Measurements from ENCODE around the gene USP12. TPM values are rescaled to one million over a fixed set of nuclear protein-coding genes. Genes with fewer than 3 reads are reported as not detected.
"Not testable (repeated sequence)": the region's sequence is repeated elsewhere in the genome, so short reads cannot be mapped to it uniquely, and the experiment has no call there.

The USP12 gene
- total and polyA plus RNA-seq, 10 donors: 13.3 to 37.3 (median 28.3) TPM

DNA sequence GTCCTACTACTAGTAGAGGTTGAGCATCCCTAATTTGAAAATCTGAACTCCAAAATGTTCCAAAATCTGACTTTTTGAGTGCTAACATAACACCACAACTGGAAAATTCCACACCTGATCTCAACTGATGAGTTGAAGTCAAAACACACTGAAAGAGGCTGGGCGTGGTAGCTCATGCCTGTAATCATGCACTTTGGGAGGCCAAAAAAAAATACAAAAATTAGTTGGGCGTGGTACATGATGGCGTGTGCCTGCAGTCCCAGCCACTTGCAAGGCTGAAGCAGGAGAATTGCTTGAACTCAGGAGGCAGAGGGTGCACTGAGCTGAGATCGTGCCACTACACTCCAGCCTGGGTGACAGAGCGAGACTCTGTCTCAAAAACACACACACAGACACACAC is 29.9 kb downstream of the USP12 start:
- no peak for DNase-seq
- no peak for TF ChIP-seq POLR2A (IDR thresholded peaks at IDR 0.05)
- Histone ChIP-seq H3K4me3 (no peak overlapping the region), H3K27me3 (replicated peaks in 1 of 7) (no peaks in the 10 kb centered on the region), H3K4me1 (peaks cover 4 to 34% (median 13%) of the 10 kb centered on the region in 6 donors), H3K9me3 (peaks cover 0 to 38% (median 23%) of the 10 kb centered on the region in 8 donors), H3K36me3 (peaks cover 0 to 29% (median 0%) of the 10 kb centered on the region in 6 donors), H3K27ac (no peak overlapping the region)
- intact Hi-C loops (cut with DNase I; ENCODE audit: low total_unique reads): no loop called here
- WGBS, 5 donors: 86 to 95% (median 90%) methylated on average over 5 of the region's 5 CpGs

DNA sequence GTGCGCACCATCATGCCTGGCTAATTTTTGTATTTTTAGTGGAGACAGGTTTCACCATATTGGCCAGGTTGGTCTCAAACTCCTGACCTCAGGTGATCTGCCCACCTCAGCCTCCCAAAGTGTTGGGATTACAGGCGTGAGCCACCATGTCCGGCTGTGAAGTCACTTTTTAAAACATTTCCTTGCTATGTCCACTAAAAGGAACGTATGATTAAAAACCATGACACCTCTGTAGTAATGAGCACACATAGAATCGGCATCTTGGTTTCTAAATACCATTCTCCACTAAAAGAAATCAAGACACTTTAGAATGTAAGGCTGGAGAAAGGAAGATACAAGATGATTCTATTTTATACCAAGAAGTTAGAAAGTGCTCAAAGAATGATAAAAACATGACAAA is 30.5 kb downstream of the USP12 start:
- Histone ChIP-seq H3K9me3 (peaks cover 0 to 38% (median 23%) of the 10 kb centered on the region in 8 donors), H3K36me3 (peaks cover 0 to 29% (median 0%) of the 10 kb centered on the region in 6 donors), H3K4me1 (peaks cover 0 to 32% (median 9%) of the 10 kb centered on the region in 6 donors)
- intact Hi-C loops (cut with DNase I; ENCODE audit: low total_unique reads); H3K27ac ChIP-seq; DNase-seq; H3K4me3 ChIP-seq; H3K27me3 ChIP-seq (replicated peaks in 1 of 7): not testable (repeated sequence)
- 96 to 99% (median 98%) methylated on average over 5 of the region's 5 CpGs for WGBS, 5 donors

DNA sequence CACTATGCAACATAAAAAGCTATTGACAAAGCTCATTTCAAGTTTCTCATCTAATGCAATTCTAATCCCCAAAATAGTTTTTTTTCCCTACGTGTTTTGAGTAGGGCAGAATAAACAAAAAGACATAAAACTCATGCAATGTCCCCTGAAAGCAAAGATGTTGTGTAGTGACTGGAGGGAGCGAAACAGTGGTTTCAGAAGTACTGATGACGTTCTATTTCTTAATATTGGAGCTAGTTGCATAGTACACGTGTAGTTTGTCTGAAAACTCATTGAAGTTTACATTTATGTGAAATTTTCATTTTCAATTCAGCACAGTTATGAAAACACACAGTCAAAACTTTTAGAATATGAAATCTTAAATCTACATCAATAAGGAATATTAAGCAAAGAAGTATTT is 31.6 kb downstream of the USP12 start:
- peaks cover 0 to 29% (median 7%) of the 10 kb centered on the region in 6 donors for H3K4me1 ChIP-seq
- no peak for DNase-seq
- H3K27ac ChIP-seq: no peak overlapping the region
- WGBS, 5 donors: 79 to 90% (median 84%) methylated on average over 4 of the region's 4 CpGs
- H3K4me3 ChIP-seq: no peak overlapping the region
- no peaks in the 10 kb centered on the region for H3K27me3 ChIP-seq (replicated peaks in 1 of 7)
- intact Hi-C loops (cut with DNase I; ENCODE audit: low total_unique reads): no loop called here
- TF ChIP-seq, protein P1, sequence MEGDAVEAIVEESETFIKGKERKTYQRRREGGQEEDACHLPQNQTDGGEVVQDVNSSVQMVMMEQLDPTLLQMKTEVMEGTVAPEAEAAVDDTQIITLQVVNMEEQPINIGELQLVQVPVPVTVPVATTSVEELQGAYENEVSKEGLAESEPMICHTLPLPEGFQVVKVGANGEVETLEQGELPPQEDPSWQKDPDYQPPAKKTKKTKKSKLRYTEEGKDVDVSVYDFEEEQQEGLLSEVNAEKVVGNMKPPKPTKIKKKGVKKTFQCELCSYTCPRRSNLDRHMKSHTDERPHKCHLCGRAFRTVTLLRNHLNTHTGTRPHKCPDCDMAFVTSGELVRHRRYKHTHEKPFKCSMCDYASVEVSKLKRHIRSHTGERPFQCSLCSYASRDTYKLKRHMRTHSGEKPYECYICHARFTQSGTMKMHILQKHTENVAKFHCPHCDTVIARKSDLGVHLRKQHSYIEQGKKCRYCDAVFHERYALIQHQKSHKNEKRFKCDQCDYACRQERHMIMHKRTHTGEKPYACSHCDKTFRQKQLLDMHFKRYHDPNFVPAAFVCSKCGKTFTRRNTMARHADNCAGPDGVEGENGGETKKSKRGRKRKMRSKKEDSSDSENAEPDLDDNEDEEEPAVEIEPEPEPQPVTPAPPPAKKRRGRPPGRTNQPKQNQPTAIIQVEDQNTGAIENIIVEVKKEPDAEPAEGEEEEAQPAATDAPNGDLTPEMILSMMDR (IDR thresholded peaks at IDR 0.05 in 8 of 11, conservative IDR thresholded peaks at IDR 0.05 in 3 of 11): no peak
- no peak for TF ChIP-seq POLR2AphosphoS5 (IDR thresholded peaks at IDR 0.05)
- no peak for TF ChIP-seq POLR2A (IDR thresholded peaks at IDR 0.05)
- peaks cover 0 to 29% (median 0%) of the 10 kb centered on the region in 6 donors for H3K36me3 ChIP-seq
- peaks cover 0 to 38% (median 23%) of the 10 kb centered on the region in 8 donors for H3K9me3 ChIP-seq

DNA sequence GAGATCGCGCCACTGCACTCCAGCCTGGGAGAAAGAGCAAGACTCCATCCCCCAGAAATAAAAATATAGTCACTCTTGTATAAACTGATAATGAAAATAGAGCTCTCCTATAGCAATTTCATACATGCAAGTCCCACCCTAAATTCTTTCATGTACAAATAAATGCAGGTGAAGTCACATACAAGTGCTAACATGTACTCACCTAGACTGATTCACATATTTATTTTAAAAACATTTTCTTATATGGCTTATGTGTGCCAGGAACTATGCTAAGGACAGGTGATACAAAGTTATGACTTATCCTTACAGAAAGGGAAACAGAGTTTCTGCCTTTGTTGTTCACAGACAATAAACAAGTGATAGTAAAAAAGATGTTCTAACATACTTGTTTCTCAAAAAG is 32.0 kb downstream of the USP12 start:
- 97 to 100% (median 100%) methylated on average over 2 of the region's 2 CpGs for WGBS, 5 donors
- TF ChIP-seq POLR2AphosphoS5 (IDR thresholded peaks at IDR 0.05) (no peak), POLR2A (IDR thresholded peaks at IDR 0.05) (no peak)
- TF ChIP-seq, protein P1 (IDR thresholded peaks at IDR 0.05 in 8 of 11, conservative IDR thresholded peaks at IDR 0.05 in 3 of 11): no peak
- no peak overlapping the region for H3K4me3 ChIP-seq
- intact Hi-C loops (cut with DNase I; ENCODE audit: low total_unique reads): no loop called here
- H3K27ac ChIP-seq: no peak overlapping the region
- DNase-seq: no peak
- peaks cover 0 to 29% (median 11%) of the 10 kb centered on the region in 6 donors for H3K4me1 ChIP-seq
- H3K36me3 ChIP-seq: peaks cover 0 to 29% (median 0%) of the 10 kb centered on the region in 6 donors
- H3K9me3 ChIP-seq: peaks cover 0 to 38% (median 23%) of the 10 kb centered on the region in 8 donors
- no peaks in the 10 kb centered on the region for H3K27me3 ChIP-seq (replicated peaks in 1 of 7)

DNA sequence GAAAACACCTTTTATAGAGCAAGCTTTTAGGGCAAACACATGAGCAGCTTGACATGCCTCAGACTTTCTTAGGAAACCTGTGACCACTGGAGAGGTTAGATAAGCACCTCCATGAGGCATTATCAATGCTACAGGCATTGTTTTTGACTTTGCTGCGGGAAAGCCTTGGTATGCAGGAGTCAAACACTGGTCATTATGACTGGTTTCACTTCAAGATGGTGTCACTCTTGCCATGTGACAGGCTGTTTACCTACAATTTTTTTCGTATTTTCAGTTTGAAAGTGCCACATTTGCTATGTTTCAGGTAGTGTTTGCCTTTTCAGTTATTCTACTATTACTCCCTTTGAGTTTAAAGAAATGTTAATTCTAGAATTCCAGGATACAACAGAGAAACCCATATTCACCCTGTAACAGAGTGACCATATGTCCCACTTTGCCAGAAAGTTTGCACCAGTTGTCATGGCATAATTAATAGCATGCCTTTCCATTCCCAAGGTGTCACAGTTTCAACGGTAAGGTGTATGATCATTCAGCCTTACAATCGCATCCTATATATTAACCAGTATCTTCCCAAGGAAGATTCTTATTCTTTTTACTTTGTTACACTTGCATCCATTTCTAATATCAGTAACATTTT is 33.0 kb downstream of the USP12 start:
- WGBS, 5 donors: 84 to 95% (median 94%) methylated on average over 4 of the region's 4 CpGs
- DNase-seq: no peak
- H3K9me3 ChIP-seq: peaks cover 0 to 32% (median 19%) of the 10 kb centered on the region in 8 donors
- TF ChIP-seq POLR2A (IDR thresholded peaks at IDR 0.05) (no peak), POLR2AphosphoS5 (IDR thresholded peaks at IDR 0.05) (no peak)
- TF ChIP-seq, protein P1 (IDR thresholded peaks at IDR 0.05 in 8 of 11, conservative IDR thresholded peaks at IDR 0.05 in 3 of 11): no peak
- H3K4me3 ChIP-seq: no peak overlapping the region
- no peaks in the 10 kb centered on the region for H3K27me3 ChIP-seq (replicated peaks in 1 of 7)
- H3K36me3 ChIP-seq: peaks cover 0 to 25% (median 0%) of the 10 kb centered on the region in 6 donors
- intact Hi-C loops (cut with DNase I; ENCODE audit: low total_unique reads): no loop called here
- H3K4me1 ChIP-seq: peaks cover 0 to 38% (median 18%) of the 10 kb centered on the region in 6 donors
- no peak overlapping the region for H3K27ac ChIP-seq
